Neuronal stem cell (in vitro differentiated cells): ENCODE results near the gene PPP4R2. TPM values are rescaled to one million over a fixed set of nuclear protein-coding genes. Genes with fewer than 3 reads are reported as not detected.

Source experiments
- DNase-seq: peaks from one replicate; pipeline ENCODE4 v3.0.0-alpha.2; 2013; ENCODE audit warnings: low spot score
- H2AFZ ChIP-seq: one replicate; pipeline ENCODE4 v1.6.1; 2013; ENCODE audit warnings: mild to moderate bottlenecking, low read length, inconsistent platforms
- H2AK5ac ChIP-seq: 2 replicates; pipeline ENCODE4 v1.6.1; 2013; ENCODE audit warnings: low read depth, mild to moderate bottlenecking, inconsistent platforms, low read length, moderate library complexity, mixed read lengths
- H2BK120ac ChIP-seq: 2 replicates; pipeline ENCODE4 v1.6.1; 2013; ENCODE audit warnings: low read depth, mild to moderate bottlenecking, inconsistent platforms, low read length, moderate library complexity, mixed read lengths
- H2BK12ac ChIP-seq: one replicate; pipeline ENCODE4 v1.6.1; 2013; ENCODE audit warnings: low read length, inconsistent platforms
- H2BK15ac ChIP-seq: 2 replicates; pipeline ENCODE4 v1.6.1; 2013; ENCODE audit warnings: mild to moderate bottlenecking, low read length, inconsistent platforms, mixed read lengths
- H2BK5ac ChIP-seq: one replicate; pipeline ENCODE4 v1.6.1; 2013; ENCODE audit warnings: inconsistent platforms, mild to moderate bottlenecking, low read length, moderate library complexity
- H3K14ac ChIP-seq: one replicate; pipeline ENCODE4 v1.6.1; 2013; ENCODE audit warnings: low read length, inconsistent platforms
- H3K18ac ChIP-seq: 2 replicates; pipeline ENCODE4 v1.6.1; 2013; ENCODE audit warnings: low read length, inconsistent platforms
- H3K23ac ChIP-seq: 2 replicates; pipeline ENCODE4 v1.6.1; 2013; ENCODE audit warnings: low read depth, mild to moderate bottlenecking, mixed read lengths, low read length, inconsistent platforms; ENCODE audit not compliant: poor library complexity
- H3K27ac ChIP-seq: replicated peaks from 3 replicates; pipeline ENCODE4 v1.5.1; 2013; ENCODE audit warnings: low read length, inconsistent platforms
- H3K27me3 ChIP-seq, 3 experiments: 2 replicates each; pipeline ENCODE4 v1.6.1; 2013; ENCODE audit warnings: low read length in 3 of 3, mild to moderate bottlenecking in 2 of 3, inconsistent platforms in 1 of 3, low read depth in 1 of 3, mixed read lengths in 1 of 3, moderate library complexity in 1 of 3; ENCODE audit not compliant: control insufficient read depth in 3 of 3, insufficient read depth in 3 of 3
- H3K36me3 ChIP-seq, 2 donors: replicated peaks in 1 of 2; 2 replicates each; pipeline ENCODE4 v1.6.1; 2013; ENCODE audit warnings: low read length in 2 of 2; ENCODE audit not compliant: control insufficient read depth in 2 of 2, insufficient read depth in 2 of 2
- H3K4ac ChIP-seq: 2 replicates; pipeline ENCODE4 v1.6.1; 2013; ENCODE audit warnings: inconsistent platforms, mild to moderate bottlenecking, low read length, moderate library complexity
- H3K4me1 ChIP-seq, 2 donors: 1 replicate in 1 of 2; 2 replicates in 1 of 2; pipeline ENCODE4 v1.6.1; 2013; ENCODE audit warnings: low read length in 2 of 2, low read depth in 1 of 2; ENCODE audit not compliant: control insufficient read depth in 2 of 2, insufficient read depth in 1 of 2
- H3K4me2 ChIP-seq: one replicate; pipeline ENCODE4 v1.6.1; 2013; ENCODE audit warnings: mild to moderate bottlenecking, low read length, inconsistent platforms; ENCODE audit not compliant: insufficient read depth, poor library complexity, severe bottlenecking
- H3K4me3 ChIP-seq, 2 donors: 2 replicates each; pipeline ENCODE4 v1.5.1; 2013; ENCODE audit warnings: low read length in 2 of 2, mild to moderate bottlenecking in 2 of 2, inconsistent platforms in 1 of 2, moderate library complexity in 1 of 2
- H3K79me1 ChIP-seq: one replicate; pipeline ENCODE4 v1.6.1; 2013; ENCODE audit warnings: low read depth, mild to moderate bottlenecking, inconsistent platforms, low read length, moderate library complexity
- H3K9ac ChIP-seq: one replicate; pipeline ENCODE4 v1.6.1; 2013; ENCODE audit warnings: mild to moderate bottlenecking, low read depth, low read length, inconsistent platforms; ENCODE audit not compliant: poor library complexity
- H3K9me3 ChIP-seq, 2 donors: replicated peaks in 1 of 2; 2 replicates each; pipeline versions ENCODE3 to v1.6.1; 2013; ENCODE audit warnings: low read length in 2 of 2, mild to moderate bottlenecking in 2 of 2, inconsistent platforms in 1 of 2, low read depth in 1 of 2, mixed read lengths in 1 of 2, moderate library complexity in 1 of 2; ENCODE audit not compliant: control insufficient read depth in 2 of 2, insufficient read depth in 1 of 2
- H4K8ac ChIP-seq: one replicate; pipeline ENCODE4 v1.6.1; 2013; ENCODE audit warnings: low read depth, mild to moderate bottlenecking, inconsistent platforms, low read length, moderate library complexity
- H4K91ac ChIP-seq: one replicate; pipeline ENCODE4 v1.6.1; 2013; ENCODE audit warnings: low read length, low read depth, mild to moderate bottlenecking, inconsistent platforms; ENCODE audit not compliant: poor library complexity
- WGBS, 2 donors: extraction: QIAGEN DNeasy Blood & Tissue Kit; methylation state at CpG; one replicate each; pipeline ENCODE4 v1.1.7; 2013; ENCODE audit warnings: missing lambda C conversion rate in 2 of 2, mixed read lengths in 1 of 2; ENCODE audit not compliant: insufficient read length in 2 of 2, insufficient replicate concordance in 1 of 2; ENCODE audit errors: extremely low coverage in 2 of 2; 5-methylcytosine and 5-hydroxymethylcytosine counted together
- small RNA-seq: library from polyadenylated mRNA; stranded (forward); fragments of <200 nt; extraction: miRNeasy Mini kit (QIAGEN cat#:217004); gene quantifications from one replicate; pipeline ENCODE3, GENCODE V24; 2013; ENCODE audit not compliant: insufficient read depth

The PPP4R2 gene

GRCh38 chr3:73114711-73115110 is 118.1 kb downstream of the PPP4R2 start:
- whole genome bisulfite sequencing, 2 donors, result no CpG with 5 or more reads among the region's 3 CpGs
- H3K18ac ChIP-seq, result no peak overlapping the region
- no peak overlapping the region for H2BK120ac ChIP-seq
- no peak overlapping the region for H4K91ac ChIP-seq
- no peak overlapping the region for H2AK5ac ChIP-seq
- H3K23ac ChIP-seq, result no peak overlapping the region
- no peak overlapping the region for H3K4me3 ChIP-seq
- H2AFZ ChIP-seq, result no peak overlapping the region
- H3K14ac ChIP-seq, result no peak overlapping the region
- H4K8ac ChIP-seq, result no peak overlapping the region
- H3K79me1 ChIP-seq, result no peaks in the 10 kb centered on the region
- H2BK12ac ChIP-seq, result no peak overlapping the region
- H3K4ac ChIP-seq, result no peak overlapping the region
- no peak overlapping the region for H3K27ac ChIP-seq
- H3K27me3 ChIP-seq, result no peaks in the 10 kb centered on the region
- no peaks in the 10 kb centered on the region for H3K36me3 ChIP-seq
- no peaks in the 10 kb centered on the region for H3K4me1 ChIP-seq
- H3K9ac ChIP-seq, result no peak overlapping the region
- no peak overlapping the region for H3K4me2 ChIP-seq
- no peak overlapping the region for H2BK15ac ChIP-seq
- no peak overlapping the region for H2BK5ac ChIP-seq
- no peak for DNase-seq
- peaks cover 0 to 2% of the 10 kb centered on the region in 2 donors for H3K9me3 ChIP-seq

GRCh38 chr3:73115806-73116205 is 119.2 kb downstream of the PPP4R2 start:
- no peak overlapping the region for H3K23ac ChIP-seq
- no peak overlapping the region for H3K4me3 ChIP-seq
- H2BK15ac ChIP-seq, result no peak overlapping the region
- no peaks in the 10 kb centered on the region for H3K79me1 ChIP-seq
- no peak overlapping the region for H3K18ac ChIP-seq
- H2BK120ac ChIP-seq, result no peak overlapping the region
- no peak overlapping the region for H4K8ac ChIP-seq
- no peak overlapping the region for H2BK12ac ChIP-seq
- no peaks in the 10 kb centered on the region for H3K27me3 ChIP-seq
- H3K36me3 ChIP-seq, result no peaks in the 10 kb centered on the region
- no peak for DNase-seq
- no peak overlapping the region for H3K4me2 ChIP-seq
- no peak overlapping the region for H2AK5ac ChIP-seq
- H3K9me3 ChIP-seq, result peaks cover 0 to 2% of the 10 kb centered on the region in 2 donors
- H4K91ac ChIP-seq, result no peak overlapping the region
- no peak overlapping the region for H3K27ac ChIP-seq
- no peaks in the 10 kb centered on the region for H3K4me1 ChIP-seq
- WGBS, 2 donors, result no CpG with 5 or more reads among the region's 2 CpGs
- H3K4ac ChIP-seq, result no peak overlapping the region
- no peak overlapping the region for H3K9ac ChIP-seq
- H2BK5ac ChIP-seq, result no peak overlapping the region
- H3K14ac ChIP-seq, result no peak overlapping the region
- no peak overlapping the region for H2AFZ ChIP-seq

Small RNAs within 50 kb of the gene (small RNA-seq; reads per million reads assigned to genes)
- gene RNU2-64P (not detected), gene RNU6-557P (not detected), gene RNU7-19P (not detected)
